Suprapubic skin (tissue), 4 donors: Measurements from ENCODE around the gene RBPMS2. TPM values are rescaled to one million over a fixed set of nuclear protein-coding genes. Genes with fewer than 3 reads are reported as not detected.

ENCODE experiments used
- DNase-seq, 2 donors: peaks; one replicate each; pipeline ENCODE4 v3.0.0-alpha.2; 2019; ENCODE audit warnings: low spot score in 2 of 2
- H3K27ac ChIP-seq: fragments of 200-600 bp; sonication (generic); one replicate; pipeline ENCODE4 v1.5.1; 2019
- H3K27me3 ChIP-seq: fragments of 200-600 bp; sonication (generic); one replicate; pipeline ENCODE4 v1.5.1; 2019
- H3K36me3 ChIP-seq: fragments of 200-600 bp; sonication (generic); one replicate; pipeline ENCODE4 v1.5.1; 2019
- H3K4me1 ChIP-seq: fragments of 200-600 bp; sonication (generic); one replicate; pipeline ENCODE4 v1.5.1; 2019
- H3K4me3 ChIP-seq: fragments of 200-600 bp; sonication (generic); one replicate; pipeline ENCODE4 v1.5.1; 2019; ENCODE audit warnings: mild to moderate bottlenecking
- H3K9me3 ChIP-seq: fragments of 200-600 bp; sonication (generic); one replicate; pipeline ENCODE4 v1.5.1; 2019
- EP300 ChIP-seq: sonication (generic); formaldehyde crosslinking; IDR thresholded peaks from one replicate; pipeline ENCODE4 v1.6.1; 2017; ENCODE audit warnings: antibody characterized with exemption
- POLR2A ChIP-seq, 2 donors: fragments of 450-650 bp; IDR thresholded peaks; one replicate each; pipeline ENCODE4 v1.6.1; 2017; ENCODE audit warnings: antibody characterized with exemption in 2 of 2, mild to moderate bottlenecking in 2 of 2, moderate library complexity in 2 of 2
- POLR2AphosphoS5 ChIP-seq, 3 donors: sonication (generic); formaldehyde crosslinking; IDR thresholded peaks; one replicate each; pipeline ENCODE4 v1.6.1; 2017; ENCODE audit warnings: antibody characterized with exemption in 3 of 3
- WGBS: methylation state at CpG from one replicate; pipeline ENCODE4 v1.1.5; 2018; 5-methylcytosine and 5-hydroxymethylcytosine counted together
- total RNA-seq, 4 donors: library from RNA; depleted of rRNA; stranded (reverse); fragments of >200 nt; gene quantifications; one replicate each; pipeline ENCODE4 v1.1.0, GENCODE V29; 2016
- TF ChIP-seq, protein P1 (sequence below), 2 donors: fragments of 200-600 bp in 1 of 2; fragments of 450-650 bp in 1 of 2; sonication (generic) in 1 of 2; IDR thresholded peaks; one replicate each; pipeline ENCODE4 v1.5.1; 2016 to 2019; ENCODE audit warnings: antibody characterized with exemption in 2 of 2, mild to moderate bottlenecking in 1 of 2, moderate library complexity in 1 of 2

The RBPMS2 gene
- total RNA-seq, 4 donors from 2014 or later: 0.68 to 1.1 (median 0.79) TPM

DNA sequence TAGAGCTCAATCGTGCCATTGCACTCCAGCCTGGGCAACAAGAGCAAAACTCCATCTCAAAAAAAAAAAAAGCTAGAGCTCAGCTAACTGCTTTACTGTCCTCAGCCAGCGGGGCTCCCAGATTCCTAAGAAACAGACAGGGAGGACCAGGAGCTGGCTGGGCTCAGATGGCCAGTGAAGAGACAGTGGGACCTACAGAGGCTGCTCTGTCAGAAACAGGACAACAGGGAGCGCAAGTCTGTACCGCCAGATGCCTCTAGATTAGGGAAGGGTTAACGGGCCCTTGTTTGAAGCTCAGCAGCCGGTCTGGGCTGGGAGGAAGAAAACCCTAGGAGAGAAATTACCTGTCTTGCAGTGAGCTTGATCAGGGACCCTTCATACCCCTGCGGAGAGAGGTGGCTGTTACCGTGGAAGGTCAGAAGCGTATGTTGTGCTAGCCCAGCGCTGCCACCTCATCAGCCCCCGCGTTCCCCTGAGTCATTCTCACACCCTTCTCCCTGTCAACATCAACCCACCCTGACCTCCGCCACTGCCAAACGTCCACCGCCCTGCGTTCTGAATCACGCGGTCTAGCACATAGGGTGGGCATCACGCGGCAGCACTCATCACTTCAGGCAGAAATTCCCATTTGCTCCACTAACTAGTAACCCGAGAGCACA lies 25.3 kb downstream of the RBPMS2 start:
- H3K9me3 ChIP-seq: no peaks in the 10 kb centered on the region
- no peak for DNase-seq
- 75% methylated on average over 21 of the region's 21 CpGs for WGBS
- peaks cover 12% of the 10 kb centered on the region for H3K4me1 ChIP-seq
- H3K27ac ChIP-seq: no peak overlapping the region
- no peak overlapping the region for H3K4me3 ChIP-seq
- H3K36me3 ChIP-seq: no peaks in the 10 kb centered on the region
- no peaks in the 10 kb centered on the region for H3K27me3 ChIP-seq
- TF ChIP-seq EP300 (no peak), POLR2A (IDR thresholded peaks at IDR 0.05) (no peak), POLR2AphosphoS5 (IDR thresholded peaks at IDR 0.05) (no peak)
- TF ChIP-seq, protein P1, sequence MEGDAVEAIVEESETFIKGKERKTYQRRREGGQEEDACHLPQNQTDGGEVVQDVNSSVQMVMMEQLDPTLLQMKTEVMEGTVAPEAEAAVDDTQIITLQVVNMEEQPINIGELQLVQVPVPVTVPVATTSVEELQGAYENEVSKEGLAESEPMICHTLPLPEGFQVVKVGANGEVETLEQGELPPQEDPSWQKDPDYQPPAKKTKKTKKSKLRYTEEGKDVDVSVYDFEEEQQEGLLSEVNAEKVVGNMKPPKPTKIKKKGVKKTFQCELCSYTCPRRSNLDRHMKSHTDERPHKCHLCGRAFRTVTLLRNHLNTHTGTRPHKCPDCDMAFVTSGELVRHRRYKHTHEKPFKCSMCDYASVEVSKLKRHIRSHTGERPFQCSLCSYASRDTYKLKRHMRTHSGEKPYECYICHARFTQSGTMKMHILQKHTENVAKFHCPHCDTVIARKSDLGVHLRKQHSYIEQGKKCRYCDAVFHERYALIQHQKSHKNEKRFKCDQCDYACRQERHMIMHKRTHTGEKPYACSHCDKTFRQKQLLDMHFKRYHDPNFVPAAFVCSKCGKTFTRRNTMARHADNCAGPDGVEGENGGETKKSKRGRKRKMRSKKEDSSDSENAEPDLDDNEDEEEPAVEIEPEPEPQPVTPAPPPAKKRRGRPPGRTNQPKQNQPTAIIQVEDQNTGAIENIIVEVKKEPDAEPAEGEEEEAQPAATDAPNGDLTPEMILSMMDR (IDR thresholded peaks at IDR 0.05): no peak

DNA sequence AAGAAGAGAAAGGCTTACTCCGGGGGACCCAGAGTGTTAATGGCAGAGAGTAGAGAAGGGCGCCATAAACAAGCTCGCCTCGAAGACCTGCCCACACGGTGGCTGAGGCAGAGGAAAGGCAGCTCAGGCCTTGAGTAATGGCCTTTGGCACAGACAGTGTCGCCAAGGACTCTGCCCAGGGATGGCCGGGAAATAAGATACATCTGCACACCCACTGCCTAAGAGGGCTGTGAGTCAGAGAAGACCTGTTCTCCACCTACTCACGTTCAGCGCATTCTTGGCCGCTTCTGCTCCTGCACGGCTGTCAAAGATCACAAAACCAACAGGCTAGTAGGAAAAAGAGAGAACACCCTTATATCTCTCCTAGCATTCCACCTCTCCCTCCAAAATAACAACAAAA lies 26.2 kb downstream of the RBPMS2 start:
- no peak for TF ChIP-seq POLR2AphosphoS5 (IDR thresholded peaks at IDR 0.05)
- TF ChIP-seq, protein P1 (IDR thresholded peaks at IDR 0.05): no peak
- no peak for TF ChIP-seq EP300
- no peak for TF ChIP-seq POLR2A (IDR thresholded peaks at IDR 0.05)
- H3K4me1 ChIP-seq: peaks cover 12% of the 10 kb centered on the region
- H3K27ac ChIP-seq: no peak overlapping the region
- H3K36me3 ChIP-seq: no peaks in the 10 kb centered on the region
- DNase-seq: no peak
- no peaks in the 10 kb centered on the region for H3K9me3 ChIP-seq
- WGBS: 61% methylated on average over 11 of the region's 11 CpGs
- H3K4me3 ChIP-seq: no peak overlapping the region
- H3K27me3 ChIP-seq: no peaks in the 10 kb centered on the region

DNA sequence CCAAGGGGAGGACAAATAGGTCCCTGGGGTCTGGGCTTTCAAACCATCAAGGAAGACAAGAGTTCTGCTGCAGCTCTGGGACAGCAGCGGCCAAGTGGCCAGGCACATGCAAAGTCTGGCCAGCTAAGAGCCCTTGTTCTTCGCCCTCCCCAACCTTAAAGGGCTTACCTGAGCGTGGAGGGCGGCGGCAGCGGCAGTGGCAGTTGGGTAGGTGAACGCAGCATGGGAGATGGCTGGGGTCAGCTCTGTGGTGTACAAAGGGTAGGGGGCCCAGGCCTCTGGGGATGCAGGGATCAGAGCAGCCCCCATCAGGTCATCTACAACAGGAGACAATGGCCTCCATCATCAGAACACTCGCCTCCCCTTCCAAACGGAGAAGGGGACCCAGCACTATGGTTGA lies 27.1 kb downstream of the RBPMS2 start:
- Histone ChIP-seq H3K9me3 (no peaks in the 10 kb centered on the region), H3K27me3 (no peaks in the 10 kb centered on the region), H3K4me3 (no peak overlapping the region), H3K36me3 (no peaks in the 10 kb centered on the region), H3K4me1 (peaks cover 12% of the 10 kb centered on the region), H3K27ac (no peak overlapping the region)
- WGBS: over 99% methylated on average over 9 of the region's 9 CpGs
- no peak for DNase-seq
- TF ChIP-seq EP300: no peak
- TF ChIP-seq, protein P1 (IDR thresholded peaks at IDR 0.05): no peak
- no peak for TF ChIP-seq POLR2A (IDR thresholded peaks at IDR 0.05)
- TF ChIP-seq POLR2AphosphoS5 (IDR thresholded peaks at IDR 0.05): no peak

DNA sequence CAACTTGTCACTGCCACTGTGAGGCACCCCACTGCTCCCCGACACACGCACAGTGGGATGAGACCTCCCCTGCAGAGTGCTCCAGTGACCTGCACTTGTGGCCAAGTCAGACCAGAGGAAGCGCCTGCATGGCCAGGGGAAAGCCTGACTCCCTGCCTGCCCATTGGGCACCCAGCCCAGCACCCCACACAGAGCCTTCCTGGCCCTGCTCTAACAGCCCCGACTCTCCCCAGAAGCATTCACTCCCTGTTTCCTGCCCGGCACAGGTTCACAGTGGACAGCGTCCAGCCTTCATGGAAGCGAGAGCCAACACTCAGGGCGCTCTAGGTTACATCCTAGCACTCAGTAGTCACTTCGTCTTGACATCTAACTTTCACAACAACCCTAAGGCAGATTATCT lies 27.8 kb downstream of the RBPMS2 start:
- DNase-seq: no peak
- H3K9me3 ChIP-seq: no peaks in the 10 kb centered on the region
- TF ChIP-seq POLR2AphosphoS5 (IDR thresholded peaks at IDR 0.05) (no peak), POLR2A (IDR thresholded peaks at IDR 0.05) (no peak), EP300 (no peak)
- TF ChIP-seq, protein P1 (IDR thresholded peaks at IDR 0.05): no peak
- no peak overlapping the region for H3K4me3 ChIP-seq
- 78% methylated on average over 5 of the region's 9 CpGs for WGBS
- H3K36me3 ChIP-seq: no peaks in the 10 kb centered on the region
- H3K27me3 ChIP-seq: no peaks in the 10 kb centered on the region
- H3K4me1 ChIP-seq: peaks cover 12% of the 10 kb centered on the region
- no peak overlapping the region for H3K27ac ChIP-seq

DNA sequence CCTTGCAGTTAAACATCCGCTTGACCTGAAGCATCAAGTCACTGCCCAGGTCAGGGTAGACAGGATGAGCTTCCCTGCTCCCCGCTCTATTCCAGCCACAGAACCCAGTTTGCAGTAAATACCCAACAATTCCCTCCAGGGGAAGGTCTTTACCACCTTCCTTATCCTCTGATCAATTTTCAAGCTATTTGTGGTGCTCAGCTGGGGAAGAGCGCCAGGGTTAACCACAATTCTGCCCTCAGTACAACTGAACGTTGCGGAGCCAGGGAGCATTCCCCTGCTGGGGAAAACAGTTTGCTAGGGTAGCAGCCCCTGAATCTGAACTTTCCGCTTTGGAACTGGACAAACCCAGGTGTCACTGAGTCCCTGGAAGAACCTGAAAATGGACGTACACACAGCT lies 28.5 kb downstream of the RBPMS2 start:
- Histone ChIP-seq H3K36me3 (no peaks in the 10 kb centered on the region), H3K27ac (no peak overlapping the region), H3K27me3 (no peaks in the 10 kb centered on the region), H3K9me3 (no peaks in the 10 kb centered on the region), H3K4me3 (no peak overlapping the region), H3K4me1 (peaks cover 12% of the 10 kb centered on the region)
- TF ChIP-seq POLR2AphosphoS5 (IDR thresholded peaks at IDR 0.05) (no peak), EP300 (no peak), POLR2A (IDR thresholded peaks at IDR 0.05) (no peak)
- TF ChIP-seq, protein P1 (IDR thresholded peaks at IDR 0.05): no peak
- DNase-seq: no peak
- WGBS: 78% methylated on average over 7 of the region's 7 CpGs
